ENCODE results near the gene RBMS3. TPM values are rescaled to one million over a fixed set of nuclear protein-coding genes. Genes with fewer than 3 reads are reported as not detected.

Gene RBMS3
- total RNA-seq, 1 donor from 2014 or later = 3.8 TPM

- H3K4me3 Mint-ChIP-seq (ENCODE audit: low read depth) = no peak overlapping the region
- no peaks in the 10 kb centered on the region for H3K4me1 Mint-ChIP-seq (ENCODE audit: low read depth)
- H3K27ac Mint-ChIP-seq = no peak overlapping the region
- peaks cover 9% of the 10 kb centered on the region for H3K9me3 Mint-ChIP-seq (ENCODE audit: low read depth)
- H3K27me3 Mint-ChIP-seq = no peaks in the 10 kb centered on the region
- DNase-seq (ENCODE audit: low spot score, unreplicated experiment) = no peak
- H3K36me3 Mint-ChIP-seq (ENCODE audit: insufficient read depth) = peaks cover 1% of the 10 kb centered on the region
- TF ChIP-seq, protein P1, sequence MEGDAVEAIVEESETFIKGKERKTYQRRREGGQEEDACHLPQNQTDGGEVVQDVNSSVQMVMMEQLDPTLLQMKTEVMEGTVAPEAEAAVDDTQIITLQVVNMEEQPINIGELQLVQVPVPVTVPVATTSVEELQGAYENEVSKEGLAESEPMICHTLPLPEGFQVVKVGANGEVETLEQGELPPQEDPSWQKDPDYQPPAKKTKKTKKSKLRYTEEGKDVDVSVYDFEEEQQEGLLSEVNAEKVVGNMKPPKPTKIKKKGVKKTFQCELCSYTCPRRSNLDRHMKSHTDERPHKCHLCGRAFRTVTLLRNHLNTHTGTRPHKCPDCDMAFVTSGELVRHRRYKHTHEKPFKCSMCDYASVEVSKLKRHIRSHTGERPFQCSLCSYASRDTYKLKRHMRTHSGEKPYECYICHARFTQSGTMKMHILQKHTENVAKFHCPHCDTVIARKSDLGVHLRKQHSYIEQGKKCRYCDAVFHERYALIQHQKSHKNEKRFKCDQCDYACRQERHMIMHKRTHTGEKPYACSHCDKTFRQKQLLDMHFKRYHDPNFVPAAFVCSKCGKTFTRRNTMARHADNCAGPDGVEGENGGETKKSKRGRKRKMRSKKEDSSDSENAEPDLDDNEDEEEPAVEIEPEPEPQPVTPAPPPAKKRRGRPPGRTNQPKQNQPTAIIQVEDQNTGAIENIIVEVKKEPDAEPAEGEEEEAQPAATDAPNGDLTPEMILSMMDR (IDR thresholded peaks at IDR 0.05; ENCODE audit: unreplicated experiment) = no peak
Observed at GRCh38 chr3:29497282-29497681, 216.4 kb downstream of the RBMS3 start.

- TF ChIP-seq, protein P1 (IDR thresholded peaks at IDR 0.05; ENCODE audit: unreplicated experiment) = no peak
- no peak for DNase-seq (ENCODE audit: low spot score, unreplicated experiment)
- Mint-ChIP-seq H3K9me3 (ENCODE audit: low read depth) (peaks cover 17% of the 10 kb centered on the region), H3K4me3 (ENCODE audit: low read depth) (no peak overlapping the region), H3K36me3 (ENCODE audit: insufficient read depth) (peaks cover 3% of the 10 kb centered on the region), H3K27ac (no peak overlapping the region), H3K4me1 (ENCODE audit: low read depth) (no peaks in the 10 kb centered on the region), H3K27me3 (no peaks in the 10 kb centered on the region)
Observed at GRCh38 chr3:29502771-29503170, 221.9 kb downstream of the RBMS3 start.

DNA sequence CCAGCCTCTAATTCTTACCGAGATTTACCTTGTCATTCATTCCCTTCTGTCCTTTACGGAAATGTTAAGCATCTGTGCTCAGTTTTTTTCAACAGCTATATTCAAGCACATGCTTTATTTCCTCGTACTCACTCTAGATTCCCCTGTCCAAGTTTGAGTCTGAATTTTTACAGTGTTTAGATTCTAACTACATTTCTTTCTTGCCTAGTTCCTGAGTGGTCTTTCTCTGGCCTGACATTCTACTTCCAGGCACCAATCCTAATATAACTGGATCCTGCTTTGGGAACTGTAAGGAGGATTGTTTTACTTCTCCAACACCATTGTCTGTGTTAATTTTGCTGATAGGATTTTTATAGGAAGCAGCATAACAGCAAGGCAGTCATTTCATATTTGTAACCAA, 222.4 kb downstream of the RBMS3 start:
- H3K4me1 Mint-ChIP-seq (ENCODE audit: low read depth) = no peaks in the 10 kb centered on the region

DNA sequence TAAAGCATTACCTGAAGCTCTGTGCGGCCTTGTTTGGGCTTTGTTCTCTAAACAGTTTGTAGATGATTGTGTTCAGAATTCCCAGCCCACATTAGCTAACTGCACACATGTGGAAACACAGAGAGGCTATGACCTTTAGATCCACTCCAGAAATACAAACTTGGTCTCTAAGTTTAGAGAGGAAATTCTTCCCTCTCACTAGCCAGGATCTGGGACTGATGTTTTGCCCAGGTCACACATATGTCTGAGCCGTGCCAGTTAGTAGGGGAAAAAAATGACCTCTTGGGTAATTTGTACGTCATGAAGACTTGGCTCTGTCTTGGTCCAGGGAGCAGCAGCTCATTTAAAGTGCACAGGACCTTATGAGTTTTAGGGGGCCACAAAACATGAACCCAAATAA, 223.1 kb downstream of the RBMS3 start:
- Mint-ChIP-seq H3K4me1 (ENCODE audit: low read depth) (no peaks in the 10 kb centered on the region), H3K36me3 (ENCODE audit: insufficient read depth) (peaks cover 5% of the 10 kb centered on the region), H3K9me3 (ENCODE audit: low read depth) (peaks cover 21% of the 10 kb centered on the region), H3K4me3 (ENCODE audit: low read depth) (no peak overlapping the region), H3K27me3 (no peaks in the 10 kb centered on the region), H3K27ac (no peak overlapping the region)
- no peak for DNase-seq (ENCODE audit: low spot score, unreplicated experiment)
- TF ChIP-seq, protein P1 (IDR thresholded peaks at IDR 0.05; ENCODE audit: unreplicated experiment) = no peak

More for the DNA sequence above, 222.4 kb downstream of the RBMS3 start:
- H3K36me3 Mint-ChIP-seq (ENCODE audit: insufficient read depth) = peaks cover 3% of the 10 kb centered on the region
- TF ChIP-seq, protein P1 (IDR thresholded peaks at IDR 0.05; ENCODE audit: unreplicated experiment) = no peak
- no peak overlapping the region for H3K27ac Mint-ChIP-seq
- no peaks in the 10 kb centered on the region for H3K27me3 Mint-ChIP-seq
- DNase-seq (ENCODE audit: low spot score, unreplicated experiment) = no peak
- no peak overlapping the region for H3K4me3 Mint-ChIP-seq (ENCODE audit: low read depth)
- peaks cover 17% of the 10 kb centered on the region for H3K9me3 Mint-ChIP-seq (ENCODE audit: low read depth)

DNA sequence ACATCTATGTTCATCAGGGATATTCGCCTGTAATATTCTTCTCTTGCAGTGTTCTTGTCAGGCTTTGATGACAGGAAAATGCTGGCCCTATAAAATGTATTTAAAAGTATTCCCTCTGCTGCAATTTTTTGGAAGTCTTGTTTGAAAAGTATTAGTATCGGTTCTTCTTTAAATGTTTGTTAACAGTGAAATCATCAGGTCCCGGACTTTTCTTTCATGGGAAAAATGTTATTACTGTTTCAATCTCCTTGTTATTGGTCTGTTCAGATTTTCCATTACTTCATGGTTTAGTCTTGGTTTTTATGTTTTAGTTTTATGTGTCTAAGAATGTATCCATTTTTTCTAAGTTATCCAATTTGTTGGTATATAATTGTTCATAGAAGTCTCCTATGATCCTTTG, 225.6 kb downstream of the RBMS3 start:
- H3K27me3 Mint-ChIP-seq = no peaks in the 10 kb centered on the region

More for the DNA sequence above, 225.6 kb downstream of the RBMS3 start:
- no peak for DNase-seq (ENCODE audit: low spot score, unreplicated experiment)
- TF ChIP-seq, protein P1 (IDR thresholded peaks at IDR 0.05; ENCODE audit: unreplicated experiment) = no peak
- H3K4me3 Mint-ChIP-seq (ENCODE audit: low read depth) = no peak overlapping the region
- no peak overlapping the region for H3K27ac Mint-ChIP-seq
- no peaks in the 10 kb centered on the region for H3K4me1 Mint-ChIP-seq (ENCODE audit: low read depth)
- peaks cover 5% of the 10 kb centered on the region for H3K36me3 Mint-ChIP-seq (ENCODE audit: insufficient read depth)
- H3K9me3 Mint-ChIP-seq (ENCODE audit: low read depth) = peaks cover 22% of the 10 kb centered on the region
